ENCODE data around the gene GABRA5.

The GABRA5 gene

GRCh38 chr15:26934848-26935247, 68.0 kb downstream of the GABRA5 start:
- DNase-seq = no peak

DNA sequence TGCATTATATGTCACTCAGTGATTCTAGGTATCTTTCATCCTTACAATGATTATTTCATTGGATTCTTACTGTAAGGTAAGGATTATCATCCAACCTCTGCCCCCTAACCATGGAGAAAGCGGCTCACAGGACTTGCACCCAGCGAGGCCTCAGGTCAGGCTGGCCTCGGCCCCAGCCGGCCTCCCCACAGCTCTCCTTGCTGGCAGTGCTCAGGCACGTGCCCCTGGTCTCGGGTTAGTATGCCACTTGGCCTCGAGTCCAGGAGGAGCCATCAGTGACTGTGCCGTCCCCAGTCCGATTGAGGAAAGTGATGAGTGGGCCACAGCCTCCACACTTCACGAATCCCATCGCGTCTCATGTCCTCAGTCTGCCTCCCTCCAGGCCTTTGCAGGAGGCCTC, 68.5 kb downstream of the GABRA5 start:
- DNase-seq = no peak

- DNase-seq = no peak
Observed at GRCh38 chr15:26936502-26936901, 69.6 kb downstream of the GABRA5 start.

GRCh38 chr15:26937134-26937533, 70.3 kb downstream of the GABRA5 start:
- no peak for DNase-seq

DNA sequence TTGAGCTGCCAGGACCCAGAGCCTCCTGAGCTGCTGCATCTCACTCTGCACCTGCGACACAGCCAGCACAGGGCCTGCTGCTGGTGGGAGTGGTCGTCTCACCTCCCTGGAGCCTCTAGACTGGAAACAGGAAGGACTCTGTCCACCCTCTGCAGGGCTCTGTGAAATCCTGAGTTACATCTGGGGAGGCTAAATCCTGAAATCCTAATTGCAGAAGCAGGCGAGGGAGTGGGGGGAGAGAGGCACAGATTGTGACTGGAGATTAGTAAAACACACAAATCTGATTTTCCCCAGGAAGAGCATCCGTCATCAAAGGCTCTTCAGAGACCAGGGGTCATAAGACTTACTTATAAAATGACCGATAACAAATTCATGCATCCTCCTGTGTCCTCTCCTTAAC, 72.5 kb downstream of the GABRA5 start:
- DNase-seq = no peak

DNA sequence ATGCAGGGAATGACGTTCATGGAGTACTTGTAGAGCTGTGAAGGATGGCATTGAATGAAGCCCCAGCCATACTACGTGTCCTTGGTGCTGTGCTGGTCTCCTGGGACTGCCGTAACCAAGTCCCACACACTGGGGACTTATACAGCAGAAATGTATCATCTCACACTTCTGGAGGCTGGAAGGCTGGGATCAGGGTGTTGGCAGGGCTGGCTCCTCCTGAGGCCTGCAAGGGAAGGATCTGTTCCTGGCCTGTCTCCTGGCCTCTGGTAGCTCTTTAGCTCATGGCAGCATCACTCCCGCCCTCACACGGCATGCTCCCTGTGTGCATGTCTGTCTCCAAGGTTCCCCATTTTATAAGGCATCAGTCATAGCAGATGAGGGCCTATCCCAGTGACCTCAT, 74.6 kb downstream of the GABRA5 start:
- DNase-seq = no peak

- DNase-seq = no peak
Observed at GRCh38 chr15:26943866-26944265, 77.0 kb downstream of the GABRA5 start.

GRCh38 chr15:26945046-26945445, 78.2 kb downstream of the GABRA5 start:
- DNase-seq = no peak

DNA sequence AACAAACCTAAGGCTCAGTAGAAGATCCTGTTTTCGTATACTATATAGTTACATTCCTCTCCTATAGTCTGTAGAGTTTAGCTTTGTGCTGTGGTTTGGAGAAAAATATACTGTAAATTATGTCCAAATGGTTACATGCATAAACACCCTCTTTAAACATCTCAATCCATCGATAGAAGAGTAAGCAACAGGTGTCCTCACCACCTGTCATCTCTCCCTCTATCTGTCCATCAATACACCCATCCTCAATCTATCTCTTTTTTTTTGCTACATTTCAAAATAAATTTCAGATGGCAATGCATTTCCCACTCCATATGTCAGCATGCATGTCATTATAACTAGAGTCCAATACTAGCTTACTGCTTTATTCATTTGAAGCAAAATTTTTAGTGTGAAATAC, 83.1 kb downstream of the GABRA5 start:
- no peak for DNase-seq

GRCh38 chr15:26954403-26954802, 87.5 kb downstream of the GABRA5 start:
- no peak for DNase-seq

DNA sequence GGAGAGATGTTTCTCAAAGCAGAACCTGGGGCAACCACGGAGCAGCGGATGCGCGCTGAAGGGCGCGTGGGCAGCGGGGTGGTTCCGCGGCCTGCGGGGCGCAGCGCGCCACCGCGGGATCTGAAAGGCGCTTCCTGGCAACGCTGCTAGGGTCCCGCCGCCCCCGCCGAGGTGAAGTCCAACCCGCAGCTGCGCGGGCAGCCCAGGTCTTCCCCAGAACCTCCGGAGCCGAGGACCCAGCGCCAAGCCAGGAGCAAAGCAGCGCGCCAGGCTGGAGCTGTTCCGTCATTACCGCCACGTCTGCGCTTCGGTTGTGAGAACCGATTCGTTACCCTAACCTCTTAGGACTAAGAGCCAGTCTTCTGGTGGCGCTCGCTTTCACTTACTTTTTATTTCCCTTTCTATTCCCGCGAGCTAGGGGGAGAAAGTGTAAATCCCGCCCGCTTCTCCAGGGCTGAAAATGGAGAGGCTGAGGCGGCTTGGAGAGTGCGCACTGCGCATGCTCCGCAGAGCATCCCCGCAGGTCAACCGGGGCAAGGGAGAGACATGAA, 100.9 kb downstream of the GABRA5 start:
- no peak for DNase-seq

DNA sequence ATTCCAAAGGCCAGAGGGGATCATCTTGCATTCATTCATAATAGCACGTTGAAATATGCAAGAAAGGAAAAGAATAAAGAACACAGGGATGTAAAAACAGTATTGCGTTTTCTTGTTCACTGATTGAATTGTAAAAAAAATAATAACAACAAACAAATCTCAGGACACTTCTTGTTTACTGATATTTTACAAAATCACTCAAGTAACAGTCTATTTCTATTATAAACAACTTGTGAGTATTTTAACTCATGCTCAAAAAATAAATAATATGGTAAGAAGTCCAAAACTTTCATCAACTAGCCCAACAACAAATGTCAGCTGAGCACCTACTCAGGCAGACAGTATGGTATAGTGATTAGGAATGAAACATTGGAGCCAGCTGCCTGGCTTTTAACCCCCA, 101.9 kb downstream of the GABRA5 start:
- DNase-seq = no peak

- no peak for DNase-seq
Observed at GRCh38 chr15:26970712-26971210, 103.9 kb downstream of the GABRA5 start, which contains the start of gene GABRG3. Gene GABRG3 (plus strand): TSS chr15:26971181.

DNA sequence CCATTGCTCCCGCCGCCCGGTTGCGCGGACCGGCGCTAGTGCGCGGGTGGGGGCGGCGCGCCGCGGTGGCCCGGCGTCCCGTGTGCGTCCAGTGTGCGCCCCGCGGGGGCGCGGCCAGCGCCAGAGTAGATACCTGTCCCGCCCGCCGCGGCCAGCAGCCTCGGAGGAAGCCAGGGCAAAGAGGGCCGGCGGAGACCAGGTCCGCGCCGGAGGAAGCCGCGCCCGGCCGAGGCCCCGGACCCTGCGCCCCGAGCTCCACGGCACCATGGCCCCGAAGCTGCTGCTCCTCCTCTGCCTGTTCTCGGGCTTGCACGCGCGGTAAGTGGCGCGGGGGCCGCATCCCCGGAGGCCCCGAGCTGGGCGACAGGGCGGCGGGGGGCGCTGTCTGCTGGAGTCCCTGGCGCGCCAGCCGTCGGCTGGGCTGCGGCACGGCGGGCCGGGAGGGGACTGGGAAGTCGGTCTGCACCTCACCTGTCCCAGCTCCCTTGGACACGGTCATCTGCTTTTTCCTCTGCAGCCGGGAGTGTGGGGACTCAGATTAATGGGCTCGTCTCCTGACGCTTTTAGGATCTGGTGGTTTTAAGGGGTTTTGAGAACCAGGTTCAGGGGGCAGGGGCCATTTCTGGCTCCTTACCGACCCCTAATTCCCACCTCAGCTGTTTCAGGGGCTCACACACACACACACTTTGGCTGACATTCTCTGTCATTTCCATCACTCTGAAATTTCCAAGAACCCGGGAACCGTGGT, 104.6 kb downstream of the GABRA5 start:
- no peak for DNase-seq

- DNase-seq = no peak
Observed at GRCh38 chr15:26972636-26973035, 105.8 kb downstream of the GABRA5 start.

GRCh38 chr15:26974120-26974780, 107.4 kb downstream of the GABRA5 start:
- no peak for DNase-seq

DNA sequence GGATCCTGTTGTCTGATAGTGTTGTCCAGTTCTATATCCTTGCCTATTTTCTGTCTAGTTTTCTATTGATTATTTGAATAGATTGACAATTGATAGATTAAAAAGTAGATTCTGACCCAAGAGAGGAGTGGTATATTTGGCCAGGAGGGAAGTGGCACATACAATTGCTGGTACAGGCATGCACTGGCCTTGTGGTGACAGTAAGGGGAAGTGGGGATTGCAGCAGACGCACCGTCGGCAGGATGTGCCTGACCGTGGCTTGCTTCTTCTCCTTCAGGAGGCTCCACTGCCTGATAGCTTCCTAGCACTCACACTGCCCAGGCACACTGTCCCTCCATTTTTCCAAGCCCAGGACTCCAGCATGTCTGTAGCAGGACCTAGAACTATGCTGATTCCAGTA, 114.6 kb downstream of the GABRA5 start:
- no peak for DNase-seq

DNA sequence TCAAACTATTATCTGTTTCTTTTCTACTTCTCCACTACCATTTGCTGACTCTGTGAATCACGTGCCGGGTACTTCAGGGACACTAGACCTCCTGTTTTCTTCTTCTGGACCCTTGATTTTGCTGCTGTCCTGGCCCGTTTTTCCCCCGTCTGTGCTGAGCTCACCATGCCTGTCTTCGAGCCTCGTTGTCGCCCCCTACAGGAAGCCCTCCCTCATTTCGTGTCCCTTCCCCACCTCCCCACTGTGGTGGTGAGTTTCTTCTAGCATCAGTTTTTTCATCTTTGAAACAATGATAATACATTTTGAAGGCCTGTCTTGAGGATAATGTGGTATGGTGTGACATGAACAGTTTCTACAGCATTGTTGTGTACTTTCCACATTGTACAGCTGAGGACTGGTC, 117.0 kb downstream of the GABRA5 start:
- no peak for DNase-seq

DNA sequence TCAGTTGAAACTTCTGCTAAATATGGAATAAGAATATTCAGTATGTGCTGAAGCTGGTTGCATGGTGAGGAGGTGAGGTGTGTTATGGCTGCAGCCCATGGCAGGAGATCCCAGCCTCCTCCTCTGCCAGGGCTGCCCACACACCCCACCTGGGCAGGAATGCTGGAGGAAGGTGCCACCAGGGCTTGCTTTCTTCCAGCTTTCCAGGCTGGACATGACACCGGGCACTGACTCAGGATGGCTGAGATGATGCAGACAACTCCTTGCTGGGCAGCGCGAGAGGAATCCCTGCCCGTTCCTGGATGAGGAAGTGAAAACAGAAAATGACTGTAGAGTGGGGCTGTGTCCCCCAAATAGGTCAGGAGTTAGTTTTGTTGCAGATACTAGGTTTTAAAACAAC, 118.2 kb downstream of the GABRA5 start:
- DNase-seq = no peak

- DNase-seq = no peak
Observed at GRCh38 chr15:26996250-26996649, 129.4 kb downstream of the GABRA5 start.
